Activated naive CD8-positive, alpha-beta T cell treated with anti-CD3 and anti-CD28 coated beads, Interleukin-2, amount 10 ng/mL, durations not matched to agents 7 days and 5 days (primary cell): ENCODE results near the gene CDC42SE2. TPM values are rescaled to one million over a fixed set of nuclear protein-coding genes. Genes with fewer than 3 reads are reported as not detected.
"Not testable (repeated sequence)": the region's sequence is repeated elsewhere in the genome, so short reads cannot be mapped to it uniquely, and the experiment has no call there.

Experiments used
- ATAC-seq: fragments of 150-1000 bp; cut with Tn5 transposase; one replicate; pipeline ENCODE4 v1.10.0; 2021; ENCODE audit warnings: low read depth, moderate library complexity
- POLR2A ChIA-PET: fragments of 350-600 bp; sonication (Branson Sonifier 250); formaldehyde crosslinking; loops from one replicate; lab custom pipeline; 2021; ENCODE audit warnings: antibody characterized with exemption; lab: Charles Lee
- DNase-seq: peaks from one replicate; pipeline ENCODE4 v3.0.0; 2021
- H3K27ac Mint-ChIP-seq: one replicate; pipeline ENCODE4 v1.8.0; 2022; ENCODE audit warnings: mild to moderate bottlenecking, mixed read lengths
- H3K27me3 Mint-ChIP-seq: one replicate; pipeline ENCODE4 v1.8.0; 2022; ENCODE audit warnings: mild to moderate bottlenecking, moderate library complexity, mixed read lengths
- H3K36me3 Mint-ChIP-seq: one replicate; pipeline ENCODE4 v1.8.0; 2021; ENCODE audit warnings: mild to moderate bottlenecking, mixed read lengths
- H3K4me1 Mint-ChIP-seq: one replicate; pipeline ENCODE4 v1.8.0; 2021; ENCODE audit warnings: mixed read lengths
- H3K4me3 Mint-ChIP-seq: one replicate; pipeline ENCODE4 v1.8.0; 2022; ENCODE audit warnings: mild to moderate bottlenecking, moderate library complexity, mixed read lengths
- H3K9me3 Mint-ChIP-seq: one replicate; pipeline ENCODE4 v1.8.0; 2021; ENCODE audit warnings: mixed read lengths
- total RNA-seq, 2 experiments: library from RNA; stranded (reverse); gene quantifications; one replicate each; pipeline ENCODE4 v1.2.3, GENCODE V29; 2021

The CDC42SE2 gene
- total RNA-seq, 2 experiments from 2014 or later = 193 to 199 TPM

DNA sequence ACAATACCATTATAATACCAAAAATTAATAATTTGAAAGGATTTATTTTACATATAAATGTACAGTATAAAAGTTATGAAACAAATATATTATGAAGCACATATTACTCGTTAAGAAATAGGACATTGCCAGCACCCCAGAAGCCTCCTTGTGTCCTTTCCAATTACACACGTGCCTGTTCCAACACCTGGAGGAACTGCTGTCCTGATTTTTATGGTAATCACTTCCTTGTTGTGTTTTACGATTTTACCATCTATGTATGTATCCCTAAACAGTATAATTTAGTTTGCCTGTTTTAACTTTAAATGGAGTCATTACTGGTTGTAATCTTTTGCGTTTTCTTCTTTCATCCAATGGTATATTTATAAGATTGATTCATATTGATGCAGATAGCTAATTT lies 105.0 kb downstream of the CDC42SE2 start:
- Mint-ChIP-seq H3K27me3 (no peaks in the 10 kb centered on the region), H3K4me1 (peaks cover 62% of the 10 kb centered on the region), H3K9me3 (no peaks in the 10 kb centered on the region), H3K4me3 (no peak overlapping the region), H3K27ac (no peak overlapping the region), H3K36me3 (peaks cover 52% of the 10 kb centered on the region)
- POLR2A ChIA-PET = no interaction called here
- no peak for DNase-seq
- ATAC-seq = no peak

DNA sequence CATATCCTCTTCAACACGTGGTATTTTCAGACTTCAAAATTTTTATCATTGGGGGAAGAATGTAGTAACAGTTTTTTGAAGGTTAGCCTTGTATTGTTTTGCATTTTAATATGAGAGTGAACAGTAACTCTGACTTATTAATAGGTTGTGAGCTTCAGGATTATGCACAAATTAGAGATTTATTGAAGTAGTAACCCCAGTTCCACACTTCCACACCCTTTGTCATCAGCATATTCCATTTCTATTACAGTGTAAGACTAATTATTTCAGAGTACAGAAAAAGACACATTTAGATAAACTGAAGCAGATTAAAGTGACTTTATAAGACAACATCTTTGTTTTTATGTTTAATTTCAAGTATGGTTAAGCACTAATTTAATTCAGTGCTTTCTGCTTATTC lies 105.7 kb downstream of the CDC42SE2 start:
- POLR2A ChIA-PET = interaction anchor here (1.0 kb wide), 1 partner anchor 104 kb away, joined by 3 read pairs; no protein-coding TSS in a partner anchor
- Mint-ChIP-seq H3K27ac (no peak overlapping the region), H3K9me3 (no peaks in the 10 kb centered on the region), H3K4me1 (peaks cover 59% of the 10 kb centered on the region), H3K4me3 (no peak overlapping the region), H3K27me3 (no peaks in the 10 kb centered on the region), H3K36me3 (peaks cover 51% of the 10 kb centered on the region)
- ATAC-seq = no peak
- DNase-seq = no peak

DNA sequence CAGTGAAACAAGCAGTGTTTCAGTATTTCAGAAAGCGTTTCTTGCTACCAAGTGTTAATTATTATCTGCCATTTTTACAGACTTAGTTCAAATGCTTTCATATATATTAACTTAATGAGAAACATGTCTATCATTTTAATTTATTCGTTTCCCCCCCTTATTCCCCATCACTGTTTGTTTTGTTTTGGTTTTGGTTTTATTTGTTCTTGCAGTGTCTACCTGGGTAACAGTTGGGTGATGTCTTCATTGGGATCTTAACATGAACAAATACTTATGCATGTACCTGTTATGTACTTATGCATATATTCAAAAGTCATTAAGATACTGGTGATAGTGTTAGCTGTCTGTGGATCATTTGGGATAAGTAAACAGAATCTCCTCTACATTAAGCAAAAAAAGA lies 108.0 kb downstream of the CDC42SE2 start:
- Mint-ChIP-seq H3K27ac (peak overlapping the region; percentile 58), H3K36me3 (peaks cover 49% of the 10 kb centered on the region), H3K4me1 (peaks cover 59% of the 10 kb centered on the region), H3K27me3 (no peaks in the 10 kb centered on the region), H3K4me3 (peak overlapping the region; percentile 17), H3K9me3 (no peaks in the 10 kb centered on the region)
- POLR2A ChIA-PET = no interaction called here
- DNase-seq = no peak
- ATAC-seq = no peak

DNA sequence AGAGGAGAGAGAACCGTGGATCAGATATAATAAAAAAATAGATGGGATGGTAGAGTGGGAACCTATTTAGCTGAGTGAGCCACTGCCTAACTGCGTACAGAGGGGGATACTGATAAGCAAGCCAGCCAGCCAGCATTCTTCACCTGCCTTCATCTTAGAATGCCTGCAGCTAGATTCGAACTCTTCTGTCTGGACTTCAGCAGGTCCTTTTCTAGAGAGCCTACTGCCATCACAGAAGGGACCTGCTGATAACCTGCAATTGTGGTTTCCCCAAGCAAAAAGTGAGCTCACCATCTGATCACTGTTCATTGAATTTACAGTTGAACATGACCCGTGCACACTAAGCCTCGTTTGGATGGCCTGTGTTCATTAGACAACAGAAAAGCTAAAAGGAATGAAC lies 109.4 kb downstream of the CDC42SE2 start:
- POLR2A ChIA-PET = interaction anchor here (0.5 to 1.7 kb wide), 3 partner anchors 9 to 109 kb away, joined by 4 to 7 read pairs (median 6); partner anchors contain the start of gene CDC42SE2
- peak; percentile 20 for ATAC-seq
- peaks cover 56% of the 10 kb centered on the region for H3K4me1 Mint-ChIP-seq

DNA sequence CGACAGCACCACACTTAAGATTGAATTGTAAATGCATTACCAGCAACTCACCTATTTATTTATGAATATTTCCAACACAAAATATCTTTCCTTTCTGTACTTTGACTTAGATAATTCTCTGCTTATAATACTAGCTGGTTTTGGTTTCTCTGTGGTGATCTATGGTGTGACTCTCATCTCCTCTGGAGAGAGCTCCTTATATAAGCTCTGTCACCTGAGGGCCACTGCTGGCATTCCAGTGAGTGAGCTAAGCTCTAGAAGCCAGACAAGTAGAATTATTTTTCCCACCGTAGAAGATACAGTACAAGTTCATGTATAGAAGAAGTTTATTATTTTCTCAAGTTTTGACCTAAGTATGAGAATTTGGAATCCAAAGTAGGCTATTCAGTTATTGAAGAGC lies 111.5 kb downstream of the CDC42SE2 start:
- ATAC-seq (peak; percentile 32), DNase-seq (no peak)
- peaks cover 24% of the 10 kb centered on the region for H3K36me3 Mint-ChIP-seq
- no peaks in the 10 kb centered on the region for H3K9me3 Mint-ChIP-seq
- POLR2A ChIA-PET = interaction anchor here (1.0 to 3.2 kb wide), 4 partner anchors 10 to 122 kb away, joined by 3 to 14 read pairs (median 6); partner anchors contain the start of gene CDC42SE2
- H3K4me3 Mint-ChIP-seq = peak overlapping the region; percentile 36
- H3K4me1 Mint-ChIP-seq = peaks cover 55% of the 10 kb centered on the region
- no peaks in the 10 kb centered on the region for H3K27me3 Mint-ChIP-seq
- peak overlapping the region; percentile 80 for H3K27ac Mint-ChIP-seq

More for the DNA sequence above, 109.4 kb downstream of the CDC42SE2 start:
- Mint-ChIP-seq H3K27me3 (no peaks in the 10 kb centered on the region), H3K9me3 (no peaks in the 10 kb centered on the region), H3K36me3 (peaks cover 38% of the 10 kb centered on the region), H3K4me3 (peak overlapping the region; percentile 47), H3K27ac (peak overlapping the region; percentile 78)
- no peak for DNase-seq

DNA sequence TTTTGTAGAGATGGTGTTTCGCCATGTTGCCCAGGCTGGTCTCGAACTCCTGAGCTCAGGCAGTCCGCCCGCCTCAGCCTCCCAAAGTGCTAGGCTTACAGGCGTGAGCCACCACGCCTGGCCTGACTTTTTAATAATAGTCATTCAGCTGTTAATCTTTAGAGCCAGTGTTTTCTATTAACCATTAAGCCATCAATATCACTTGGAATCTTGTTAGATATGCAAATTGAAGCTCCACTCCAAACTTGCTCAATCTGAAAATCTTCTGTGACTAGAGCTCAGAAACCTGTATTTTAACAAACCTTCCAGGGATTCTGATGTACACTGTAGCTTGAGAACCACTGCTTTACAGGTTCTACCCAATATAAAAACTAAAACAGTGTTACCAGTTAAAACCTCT lies 113.5 kb downstream of the CDC42SE2 start:
- DNase-seq (no peak), ATAC-seq (no peak)
- Mint-ChIP-seq H3K4me3 (no peak overlapping the region), H3K4me1 (peaks cover 60% of the 10 kb centered on the region), H3K27ac (peak overlapping the region; percentile 60), H3K9me3 (no peaks in the 10 kb centered on the region), H3K27me3 (no peaks in the 10 kb centered on the region), H3K36me3 (peaks cover 19% of the 10 kb centered on the region)
- POLR2A ChIA-PET = interaction anchor here (3.4 kb wide), 1 partner anchor 112 kb away, joined by 29 read pairs; the partner anchor contains the start of gene CDC42SE2

DNA sequence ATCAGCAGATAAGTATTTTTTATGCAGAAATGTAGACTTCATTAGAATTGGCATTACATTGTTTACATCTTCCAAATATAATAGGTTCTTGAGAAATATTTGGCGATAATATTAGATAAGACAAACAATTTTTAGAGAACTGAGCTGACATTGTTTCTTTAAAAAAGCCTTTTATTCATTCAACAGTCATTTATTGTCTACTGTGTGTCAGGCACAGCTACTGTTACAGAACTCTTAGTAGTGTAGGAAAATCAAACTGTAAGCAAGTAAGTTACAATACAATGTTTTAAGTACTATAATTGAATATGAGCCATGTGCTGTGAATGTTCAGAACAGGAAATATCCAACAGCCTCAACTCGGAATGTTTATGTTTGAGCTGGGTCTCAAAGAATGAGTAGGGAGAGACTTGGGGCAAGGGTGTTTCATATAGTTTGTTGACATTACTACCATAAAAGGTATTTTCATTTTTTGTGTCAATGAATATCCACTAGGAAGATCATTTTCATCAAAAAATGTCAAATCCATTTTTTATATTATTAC lies 114.0 kb downstream of the CDC42SE2 start:
- Mint-ChIP-seq H3K36me3 (peaks cover 19% of the 10 kb centered on the region), H3K9me3 (no peaks in the 10 kb centered on the region), H3K4me3 (no peak overlapping the region), H3K4me1 (peaks cover 64% of the 10 kb centered on the region), H3K27me3 (no peaks in the 10 kb centered on the region), H3K27ac (peak overlapping the region; percentile 60)
- DNase-seq (no peak), ATAC-seq (no peak)
- POLR2A ChIA-PET = interaction anchor here (3.4 kb wide), 1 partner anchor 113 kb away, joined by 29 read pairs; the partner anchor contains the start of gene CDC42SE2

DNA sequence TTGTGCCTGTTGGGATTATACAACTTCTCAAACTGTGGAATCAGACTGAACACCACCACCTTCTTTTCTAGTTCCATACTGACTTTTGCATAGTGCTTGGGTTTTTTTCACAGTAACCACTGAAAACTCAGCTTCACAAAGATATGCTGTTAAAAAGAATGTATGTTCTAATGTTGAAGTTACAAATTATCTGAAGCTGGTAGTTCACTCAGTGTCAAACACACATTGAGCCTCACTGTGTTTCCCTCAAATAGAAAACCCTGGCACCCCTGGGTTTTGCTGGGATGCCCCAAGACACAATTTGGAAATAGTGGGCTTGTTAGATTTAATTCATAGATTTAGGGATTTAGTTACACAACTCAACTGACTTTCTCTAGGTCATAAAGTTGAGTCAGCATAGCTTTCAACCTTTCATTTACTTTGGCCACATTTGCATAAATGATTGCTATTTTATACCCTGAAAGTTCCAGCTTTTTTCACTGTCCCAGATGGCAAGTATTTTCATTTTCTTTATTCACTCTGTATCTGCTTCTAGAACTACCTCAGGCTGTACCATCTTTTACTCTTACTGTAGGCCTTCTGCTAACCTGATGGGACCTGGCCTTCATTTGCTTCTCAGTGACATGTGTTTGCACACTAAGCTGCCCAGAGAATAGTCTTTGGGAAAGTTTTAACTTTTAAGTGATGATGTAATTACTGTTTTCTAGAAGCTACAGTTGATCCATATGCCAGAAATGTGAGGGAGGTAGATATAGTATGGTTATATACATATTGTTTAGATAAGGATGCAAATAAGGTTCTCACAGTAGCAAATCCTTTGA lies 115.1 kb downstream of the CDC42SE2 start:
- Mint-ChIP-seq H3K9me3 (no peaks in the 10 kb centered on the region), H3K27me3 (no peaks in the 10 kb centered on the region), H3K4me3 (peak overlapping the region; percentile 71), H3K4me1 (peaks cover 63% of the 10 kb centered on the region), H3K36me3 (peaks cover 17% of the 10 kb centered on the region), H3K27ac (peak overlapping the region; percentile 95)
- POLR2A ChIA-PET = interaction anchor here (0.6 to 3.4 kb wide), 10 partner anchors 14 to 214 kb away, joined by 3 to 29 read pairs (median 3); partner anchors contain the start of genes CDC42SE2 and HINT1
- DNase-seq (no peak), ATAC-seq (peak; percentile 3)

DNA sequence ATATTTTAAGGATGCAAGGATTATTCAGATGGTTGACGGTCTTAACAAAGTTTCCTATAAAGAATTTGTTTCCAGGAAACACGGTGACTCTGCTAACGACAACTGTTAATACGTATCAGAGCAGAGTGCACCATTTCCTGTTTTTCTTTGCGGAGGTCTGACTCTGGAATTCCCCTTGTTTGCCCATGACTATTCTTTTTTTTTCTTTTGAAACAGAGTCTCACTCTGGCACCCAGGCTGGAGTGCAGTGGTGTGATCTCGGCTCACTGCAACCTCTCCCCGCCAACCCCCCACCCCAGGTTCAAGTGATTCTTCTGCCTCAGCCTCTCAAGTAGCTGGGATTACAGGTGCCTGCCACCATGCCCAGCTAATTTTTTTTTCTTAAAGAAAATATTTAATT lies 115.9 kb downstream of the CDC42SE2 start:
- peaks cover 67% of the 10 kb centered on the region for H3K4me1 Mint-ChIP-seq
- H3K36me3 Mint-ChIP-seq = peaks cover 18% of the 10 kb centered on the region
- peak overlapping the region; percentile 95 for H3K27ac Mint-ChIP-seq
- ATAC-seq (peak; percentile 57), DNase-seq (no peak)
- H3K9me3 Mint-ChIP-seq = no peaks in the 10 kb centered on the region
- POLR2A ChIA-PET = interaction anchor here (0.6 to 3.4 kb wide), 7 partner anchors 16 to 222 kb away, joined by 3 to 29 read pairs (median 3); partner anchors contain the start of genes CDC42SE2 and HINT1
- peak overlapping the region; percentile 82 for H3K4me3 Mint-ChIP-seq
- H3K27me3 Mint-ChIP-seq = no peaks in the 10 kb centered on the region

DNA sequence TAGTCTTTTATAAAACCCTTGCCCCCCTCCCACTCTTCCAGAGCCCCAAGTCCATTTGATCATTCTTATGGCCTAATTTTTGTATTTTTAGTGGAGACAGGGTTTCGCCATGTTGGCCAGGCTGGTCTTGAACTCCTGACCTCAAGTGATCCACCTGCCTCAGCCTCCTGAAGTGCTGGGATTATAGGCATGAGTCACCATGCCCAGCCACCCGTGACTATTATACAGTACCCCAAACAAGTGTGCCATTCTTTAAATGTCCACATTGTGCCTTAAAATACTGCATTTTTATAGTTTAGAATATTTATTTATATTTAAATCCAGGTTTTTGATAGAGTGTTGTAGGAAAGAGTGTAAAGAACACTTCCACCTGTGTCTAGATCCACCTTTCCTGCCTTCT lies 116.4 kb downstream of the CDC42SE2 start:
- H3K27me3 Mint-ChIP-seq, H3K9me3 Mint-ChIP-seq, ATAC-seq, DNase-seq: not testable (repeated sequence)
- H3K4me3 Mint-ChIP-seq = peak overlapping the region; percentile 82
- H3K27ac Mint-ChIP-seq = peak overlapping the region; percentile 95
- POLR2A ChIA-PET = interaction anchor here (1.9 to 3.4 kb wide), 3 partner anchors 115 to 126 kb away, joined by 4 to 45 read pairs (median 29); partner anchors contain the start of gene CDC42SE2
- peaks cover 20% of the 10 kb centered on the region for H3K36me3 Mint-ChIP-seq
- H3K4me1 Mint-ChIP-seq = peaks cover 66% of the 10 kb centered on the region

DNA sequence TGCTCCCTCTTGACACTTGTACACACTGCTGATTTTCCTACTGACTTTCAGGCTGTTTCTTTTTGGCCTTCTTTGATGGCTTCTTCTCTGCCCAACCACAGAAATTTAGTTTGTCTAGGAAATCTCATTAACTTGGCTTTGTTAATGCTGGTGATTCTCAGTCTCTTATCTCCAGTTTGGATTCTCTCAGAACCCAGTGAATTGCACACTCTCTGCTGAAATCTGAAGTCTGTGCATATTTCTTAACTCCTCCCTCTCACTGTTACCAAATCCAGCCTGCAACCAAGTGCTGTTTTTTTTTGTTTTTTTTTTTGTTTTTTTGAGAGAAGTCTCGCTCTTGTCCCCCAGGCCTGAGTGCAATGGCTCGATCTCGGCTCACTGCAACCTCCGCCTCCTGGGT lies 117.2 kb downstream of the CDC42SE2 start:
- peaks cover 22% of the 10 kb centered on the region for H3K36me3 Mint-ChIP-seq

DNA sequence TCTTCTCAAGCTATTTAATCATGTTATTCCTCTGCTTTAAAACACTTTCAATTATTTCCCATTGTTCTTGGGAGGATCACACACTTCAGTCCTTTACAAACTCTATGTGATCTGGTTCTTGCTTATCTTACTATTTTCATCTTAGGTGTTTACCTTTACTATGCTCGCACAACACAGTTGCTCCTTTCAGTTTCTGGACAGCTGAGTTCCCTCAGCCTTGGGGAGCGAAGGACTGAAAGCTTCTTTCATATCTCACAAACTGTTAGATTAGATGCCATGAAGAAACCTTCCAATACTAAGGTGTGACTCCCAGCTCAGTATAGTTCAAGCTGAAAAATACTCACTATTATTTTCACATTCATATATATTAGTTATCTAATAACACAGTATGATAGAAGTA lies 117.9 kb downstream of the CDC42SE2 start:
- Mint-ChIP-seq H3K27ac (peak overlapping the region; percentile 88), H3K4me1 (peaks cover 65% of the 10 kb centered on the region), H3K4me3 (peak overlapping the region; percentile 54), H3K9me3 (no peaks in the 10 kb centered on the region), H3K36me3 (peaks cover 25% of the 10 kb centered on the region), H3K27me3 (no peaks in the 10 kb centered on the region)
- POLR2A ChIA-PET = interaction anchor here (0.6 to 2.9 kb wide), 16 partner anchors 9 to 216 kb away, joined by 3 to 45 read pairs (median 5); partner anchors contain the start of gene CDC42SE2
- ATAC-seq (no peak), DNase-seq (no peak)

More for the DNA sequence above, 117.2 kb downstream of the CDC42SE2 start:
- H3K9me3 Mint-ChIP-seq = no peaks in the 10 kb centered on the region
- ATAC-seq (no peak), DNase-seq (no peak)
- peaks cover 66% of the 10 kb centered on the region for H3K4me1 Mint-ChIP-seq
- H3K27me3 Mint-ChIP-seq = no peaks in the 10 kb centered on the region
- peak overlapping the region; percentile 88 for H3K27ac Mint-ChIP-seq
- POLR2A ChIA-PET = interaction anchor here (1.3 to 2.9 kb wide), 5 partner anchors 108 to 172 kb away, joined by 3 to 45 read pairs (median 7); partner anchors contain the start of gene CDC42SE2
- peak overlapping the region; percentile 54 for H3K4me3 Mint-ChIP-seq
